ENCODE measurements around the gene SPEM1. TPM values are rescaled to one million over a fixed set of nuclear protein-coding genes. Genes with fewer than 3 reads are reported as not detected.

The SPEM1 gene
- total and polyA plus RNA-seq, 9 donors = not detected

DNA sequence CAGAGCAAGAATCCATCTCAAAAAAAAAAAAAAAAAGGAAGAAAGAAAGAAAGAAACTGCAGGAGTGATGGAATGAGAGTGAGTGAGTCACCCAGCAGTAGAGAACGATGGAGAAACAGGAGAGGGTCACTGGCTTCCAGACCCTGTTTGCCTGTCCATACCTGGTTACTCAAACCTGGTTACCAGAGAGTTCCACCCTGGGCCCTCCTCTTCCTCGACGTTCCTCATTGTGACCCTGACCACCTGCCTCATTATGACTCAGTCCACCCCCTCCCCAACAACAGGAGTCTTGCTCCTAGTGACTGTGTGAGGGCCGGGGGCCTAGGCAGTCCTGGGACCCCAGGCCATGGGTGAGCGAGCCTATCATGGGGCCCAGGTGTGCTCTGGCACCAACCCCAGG is 8.4 kb downstream of the SPEM1 start, which contains the start of gene SPEM3:
Gene SPEM3, plus strand, starts transcription at position 301 of the 400 bp plus-strand sequence. Its CDS starts 46 bp downstream, at position 347.
- intact Hi-C loops (cut with DNase I) = no loop called here
- no peak for DNase-seq
- Histone ChIP-seq H3K4me1 (ENCODE audit: insufficient read depth) (no peaks in the 10 kb centered on the region), H3K4me3 (no peak within 1 kb of the TSS), H3K27me3 (no peaks in the 10 kb centered on the region), H3K9me3 (no peaks in the 10 kb centered on the region), H3K27ac (no peak within 1 kb of the TSS), H3K36me3 (no peaks in the 10 kb centered on the region)
- WGBS, 3 donors = 54 to 60% (median 56%) methylated on average over 5 of the region's 5 CpGs
- TF ChIP-seq, protein P1, sequence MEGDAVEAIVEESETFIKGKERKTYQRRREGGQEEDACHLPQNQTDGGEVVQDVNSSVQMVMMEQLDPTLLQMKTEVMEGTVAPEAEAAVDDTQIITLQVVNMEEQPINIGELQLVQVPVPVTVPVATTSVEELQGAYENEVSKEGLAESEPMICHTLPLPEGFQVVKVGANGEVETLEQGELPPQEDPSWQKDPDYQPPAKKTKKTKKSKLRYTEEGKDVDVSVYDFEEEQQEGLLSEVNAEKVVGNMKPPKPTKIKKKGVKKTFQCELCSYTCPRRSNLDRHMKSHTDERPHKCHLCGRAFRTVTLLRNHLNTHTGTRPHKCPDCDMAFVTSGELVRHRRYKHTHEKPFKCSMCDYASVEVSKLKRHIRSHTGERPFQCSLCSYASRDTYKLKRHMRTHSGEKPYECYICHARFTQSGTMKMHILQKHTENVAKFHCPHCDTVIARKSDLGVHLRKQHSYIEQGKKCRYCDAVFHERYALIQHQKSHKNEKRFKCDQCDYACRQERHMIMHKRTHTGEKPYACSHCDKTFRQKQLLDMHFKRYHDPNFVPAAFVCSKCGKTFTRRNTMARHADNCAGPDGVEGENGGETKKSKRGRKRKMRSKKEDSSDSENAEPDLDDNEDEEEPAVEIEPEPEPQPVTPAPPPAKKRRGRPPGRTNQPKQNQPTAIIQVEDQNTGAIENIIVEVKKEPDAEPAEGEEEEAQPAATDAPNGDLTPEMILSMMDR (IDR thresholded peaks at IDR 0.05) = no peak
- TF ChIP-seq POLR2A (IDR thresholded peaks at IDR 0.05) (no peak), EP300 (IDR thresholded peaks at IDR 0.05) (no peak)

DNA sequence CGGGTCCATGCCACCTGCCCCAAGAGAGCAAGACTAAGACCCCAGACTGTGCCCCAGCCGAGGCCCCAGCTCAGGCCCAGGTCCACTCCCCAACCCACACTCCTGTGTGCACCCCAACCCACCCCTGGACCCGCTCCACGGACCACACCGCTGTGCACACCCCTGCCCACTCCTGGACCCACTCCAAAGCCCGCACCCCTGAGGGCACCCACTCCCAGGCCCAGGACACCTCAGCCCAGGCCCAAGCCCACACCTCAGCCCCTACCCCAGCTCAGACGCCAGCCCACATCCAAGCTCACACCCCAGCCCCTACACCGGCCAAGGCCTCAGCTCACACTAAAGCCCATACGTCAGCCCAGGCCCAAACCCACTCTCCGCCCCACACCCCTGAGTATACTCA is 9.6 kb downstream of the SPEM1 start:
- 89 to 90% (median 90%) methylated on average over 10 of the region's 10 CpGs for WGBS, 3 donors
- TF ChIP-seq EP300 (IDR thresholded peaks at IDR 0.05) = no peak
- no peak for TF ChIP-seq POLR2A (IDR thresholded peaks at IDR 0.05)
- TF ChIP-seq, protein P1 (IDR thresholded peaks at IDR 0.05) = no peak
- no peaks in the 10 kb centered on the region for H3K36me3 ChIP-seq
- H3K9me3 ChIP-seq = no peaks in the 10 kb centered on the region
- H3K4me3 ChIP-seq = no peak overlapping the region
- H3K27me3 ChIP-seq = no peaks in the 10 kb centered on the region
- H3K4me1 ChIP-seq (ENCODE audit: insufficient read depth) = no peaks in the 10 kb centered on the region
- no peak for DNase-seq
- H3K27ac ChIP-seq = no peak overlapping the region
- intact Hi-C loops (cut with DNase I) = loop anchor here in 2 of 4 donors (10.0 kb wide), 1 partner anchor 75 kb away; the partner anchor contains the start of genes KCTD11 (in 2 of the 2) and TMEM95 (in 2 of the 2)

DNA sequence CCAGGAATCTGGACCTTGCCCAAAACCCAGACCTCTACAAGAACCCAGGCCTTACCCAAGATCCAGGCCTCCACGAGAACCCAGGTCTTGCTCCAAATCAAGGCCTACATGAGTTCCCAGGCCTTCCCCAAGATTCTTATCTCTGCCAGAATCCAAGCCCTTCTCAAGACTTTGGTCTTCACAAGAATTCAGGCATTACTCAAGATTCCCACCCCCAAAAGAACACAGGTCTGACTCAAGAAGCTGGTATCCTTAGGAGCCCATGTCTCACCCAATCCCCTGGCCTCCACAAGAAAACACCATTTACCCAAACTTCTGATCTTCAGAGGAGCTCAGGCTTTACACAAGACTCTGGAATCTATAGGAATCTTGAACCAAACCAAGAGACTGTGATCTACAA is 11.1 kb downstream of the SPEM1 start:
- no peaks in the 10 kb centered on the region for H3K36me3 ChIP-seq
- H3K9me3 ChIP-seq = no peaks in the 10 kb centered on the region
- TF ChIP-seq POLR2A (IDR thresholded peaks at IDR 0.05) = no peak
- TF ChIP-seq, protein P1 (IDR thresholded peaks at IDR 0.05) = no peak
- no peak for TF ChIP-seq EP300 (IDR thresholded peaks at IDR 0.05)
- no peak overlapping the region for H3K27ac ChIP-seq
- no peaks in the 10 kb centered on the region for H3K27me3 ChIP-seq
- DNase-seq = no peak
- WGBS, 3 donors = 85 to 91% (median 90%) methylated on average over 1 of the region's 1 CpG
- no peaks in the 10 kb centered on the region for H3K4me1 ChIP-seq (ENCODE audit: insufficient read depth)
- H3K4me3 ChIP-seq = no peak overlapping the region
- intact Hi-C loops (cut with DNase I) = loop anchor here in 2 of 4 donors (10.0 kb wide), 1 partner anchor 76 kb away; the partner anchor contains the start of genes KCTD11 (in 2 of the 2) and TMEM95 (in 2 of the 2)

DNA sequence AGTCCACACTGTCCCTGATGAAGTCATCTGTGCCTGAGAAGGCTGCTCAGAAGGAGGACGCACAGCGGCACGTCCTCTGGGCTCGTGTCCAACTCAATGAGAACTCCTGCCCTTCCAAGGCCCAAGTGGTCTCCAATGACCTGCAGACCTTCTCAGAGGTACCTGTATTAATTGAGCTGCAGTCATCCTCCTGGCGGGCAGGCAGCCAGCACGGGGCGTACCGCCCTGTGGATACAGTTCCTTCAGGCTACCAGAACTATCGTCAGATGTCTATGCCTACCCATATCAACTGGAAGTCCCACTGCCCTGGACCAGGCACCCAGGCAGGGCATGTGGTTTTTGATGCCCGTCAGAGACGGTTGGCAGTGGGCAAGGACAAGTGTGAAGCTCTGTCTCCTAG is 12.2 kb downstream of the SPEM1 start:
- Histone ChIP-seq H3K4me1 (ENCODE audit: insufficient read depth) (no peaks in the 10 kb centered on the region), H3K36me3 (no peaks in the 10 kb centered on the region), H3K27ac (no peak overlapping the region), H3K27me3 (no peaks in the 10 kb centered on the region), H3K9me3 (no peaks in the 10 kb centered on the region), H3K4me3 (no peak overlapping the region)
- 84 to 92% (median 88%) methylated on average over 11 of the region's 11 CpGs for WGBS, 3 donors
- intact Hi-C loops (cut with DNase I) = loop anchor here in 2 of 4 donors (10.0 kb wide), 1 partner anchor 77 kb away; the partner anchor contains the start of genes KCTD11 (in 2 of the 2) and TMEM95 (in 2 of the 2)
- DNase-seq = no peak
- TF ChIP-seq POLR2A (IDR thresholded peaks at IDR 0.05) (no peak), EP300 (IDR thresholded peaks at IDR 0.05) (no peak)
